OCI-LY3 (cell line): Measurements from ENCODE around the gene GNAO1.

Experiments used
- H2AFZ ChIP-seq: fragments of 200-600, 300-600 bp; shearing (Covaris generic); 2 replicates; pipeline ENCODE4 v1.6.0; 2014; ENCODE audit warnings: antibody characterized with exemption, low read depth, low read length
- H3K27ac ChIP-seq: fragments of 200-600, 300-600 bp; sonication (generic); 2 replicates; pipeline ENCODE4 v1.5.1; 2014; ENCODE audit warnings: mild to moderate bottlenecking, low read length, moderate library complexity, mixed read lengths
- H3K27me3 ChIP-seq: fragments of 200-600, 300-600 bp; sonication (generic); 2 replicates; pipeline ENCODE4 v1.6.1; 2014; ENCODE audit warnings: low read depth, low read length, mixed read lengths
- H3K36me3 ChIP-seq: fragments of 200-600, 300-600 bp; sonication (generic); replicated peaks from 2 replicates; pipeline ENCODE3; 2014; ENCODE audit warnings: low read depth, low read length, mixed read lengths
- H3K4me1 ChIP-seq: fragments of 300-600, 200-600 bp; sonication (generic); 2 replicates; pipeline ENCODE4 v1.6.1; 2014; ENCODE audit warnings: low read length, mixed read lengths
- H3K4me2 ChIP-seq: fragments of 200-600, 300-600 bp; sonication (generic); 2 replicates; pipeline ENCODE4 v1.6.1; 2014; ENCODE audit warnings: low read length, mixed read lengths
- H3K4me3 ChIP-seq: fragments of 300-600, 200-600 bp; sonication (generic); 2 replicates; pipeline ENCODE4 v1.5.1; 2014; ENCODE audit warnings: antibody characterized with exemption, mild to moderate bottlenecking, low read length, moderate library complexity
- H3K79me2 ChIP-seq: fragments of 300-600, 200-600 bp; shearing (Covaris generic); 2 replicates; pipeline ENCODE4 v1.6.1; 2014; ENCODE audit warnings: mild to moderate bottlenecking, low read length, mixed read lengths
- H3K9ac ChIP-seq: fragments of 300-600, 200-600 bp; shearing (Covaris generic); 2 replicates; pipeline ENCODE4 v1.6.0; 2014; ENCODE audit warnings: mild to moderate bottlenecking, low read length, moderate library complexity
- H3K9me3 ChIP-seq: fragments of 200-600, 300-600 bp; shearing (Covaris generic); 2 replicates; pipeline ENCODE4 v1.6.1; 2014; ENCODE audit warnings: low read length, mixed read lengths; ENCODE audit not compliant: insufficient read depth
- H4K20me1 ChIP-seq: fragments of 200-600, 300-600 bp; sonication (generic); 2 replicates; pipeline ENCODE4 v1.6.1; 2016; ENCODE audit warnings: low read length, mixed read lengths; ENCODE audit not compliant: insufficient read depth
- EZH2phosphoT487 ChIP-seq: fragments of 200-600 bp; shearing (Covaris generic); IDR thresholded peaks from 2 replicates; pipeline ENCODE4 v1.6.1; 2018; ENCODE audit warnings: antibody characterized with exemption, mixed run types, low read depth
- TF ChIP-seq, protein P1 (sequence below): fragments of 200-600, 300-600 bp; sonication (generic); IDR thresholded peaks from 2 replicates; pipeline ENCODE4 v1.5.1; 2014; ENCODE audit warnings: antibody characterized with exemption, low read length, low read depth

Gene GNAO1

DNA sequence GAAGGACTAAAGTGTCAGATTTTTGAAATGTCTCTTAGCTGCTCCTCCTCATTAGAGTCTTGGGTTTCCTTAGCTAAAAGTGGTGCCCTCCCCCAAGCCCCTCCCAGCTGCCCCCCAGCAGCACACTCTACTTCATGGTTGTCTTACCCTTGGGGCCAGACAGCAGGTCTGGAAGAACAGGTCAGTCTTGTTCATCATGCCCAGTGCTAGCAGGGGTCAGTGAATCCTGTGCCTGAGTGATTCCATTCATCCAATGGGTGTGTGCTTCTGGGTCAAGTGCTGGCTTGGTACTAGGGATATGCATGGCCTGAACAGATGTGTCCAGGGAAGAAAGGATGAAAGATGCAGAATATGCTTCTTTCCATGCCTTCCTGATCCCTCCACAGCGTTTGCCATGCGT lies 93.2 kb downstream of the GNAO1 start:
- Histone ChIP-seq H3K36me3 (no peaks in the 10 kb centered on the region), H3K27me3 (no peaks in the 10 kb centered on the region), H3K4me2 (no peak overlapping the region), H3K9me3 (no peaks in the 10 kb centered on the region), H3K79me2 (no peaks in the 10 kb centered on the region), H2AFZ (no peak overlapping the region), H4K20me1 (no peaks in the 10 kb centered on the region), H3K9ac (no peak overlapping the region), H3K4me1 (peaks cover 20% of the 10 kb centered on the region), H3K27ac (no peak overlapping the region), H3K4me3 (no peak overlapping the region)
- no peak for TF ChIP-seq EZH2phosphoT487
- TF ChIP-seq, protein P1, sequence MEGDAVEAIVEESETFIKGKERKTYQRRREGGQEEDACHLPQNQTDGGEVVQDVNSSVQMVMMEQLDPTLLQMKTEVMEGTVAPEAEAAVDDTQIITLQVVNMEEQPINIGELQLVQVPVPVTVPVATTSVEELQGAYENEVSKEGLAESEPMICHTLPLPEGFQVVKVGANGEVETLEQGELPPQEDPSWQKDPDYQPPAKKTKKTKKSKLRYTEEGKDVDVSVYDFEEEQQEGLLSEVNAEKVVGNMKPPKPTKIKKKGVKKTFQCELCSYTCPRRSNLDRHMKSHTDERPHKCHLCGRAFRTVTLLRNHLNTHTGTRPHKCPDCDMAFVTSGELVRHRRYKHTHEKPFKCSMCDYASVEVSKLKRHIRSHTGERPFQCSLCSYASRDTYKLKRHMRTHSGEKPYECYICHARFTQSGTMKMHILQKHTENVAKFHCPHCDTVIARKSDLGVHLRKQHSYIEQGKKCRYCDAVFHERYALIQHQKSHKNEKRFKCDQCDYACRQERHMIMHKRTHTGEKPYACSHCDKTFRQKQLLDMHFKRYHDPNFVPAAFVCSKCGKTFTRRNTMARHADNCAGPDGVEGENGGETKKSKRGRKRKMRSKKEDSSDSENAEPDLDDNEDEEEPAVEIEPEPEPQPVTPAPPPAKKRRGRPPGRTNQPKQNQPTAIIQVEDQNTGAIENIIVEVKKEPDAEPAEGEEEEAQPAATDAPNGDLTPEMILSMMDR: no peak

DNA sequence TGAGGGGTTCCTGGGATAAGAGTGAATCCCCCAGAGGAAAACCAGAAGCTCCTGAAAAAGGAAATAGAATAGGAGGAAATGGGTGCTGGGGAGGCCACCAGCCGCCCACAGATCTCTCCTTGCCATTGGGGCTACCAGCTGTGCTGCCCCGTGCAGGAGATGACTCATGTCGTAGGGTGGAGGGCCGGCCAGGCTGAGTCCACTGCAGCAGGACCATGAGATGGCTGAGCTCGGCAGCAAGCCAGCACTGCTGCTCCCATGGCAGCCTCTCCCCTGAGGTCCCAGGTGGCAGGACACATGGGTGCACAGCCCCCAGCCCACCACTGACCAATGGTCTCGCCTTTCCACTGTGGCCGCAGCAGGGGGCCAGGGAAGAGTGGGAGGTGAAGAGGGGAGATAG lies 95.5 kb downstream of the GNAO1 start:
- H3K4me3 ChIP-seq: no peak overlapping the region
- no peaks in the 10 kb centered on the region for H3K36me3 ChIP-seq
- no peak overlapping the region for H3K9ac ChIP-seq
- no peaks in the 10 kb centered on the region for H4K20me1 ChIP-seq
- H3K27ac ChIP-seq: no peak overlapping the region
- no peak overlapping the region for H3K4me2 ChIP-seq
- no peak overlapping the region for H2AFZ ChIP-seq
- H3K79me2 ChIP-seq: no peaks in the 10 kb centered on the region
- TF ChIP-seq, protein P1: no peak
- TF ChIP-seq EZH2phosphoT487: no peak
- peaks cover 20% of the 10 kb centered on the region for H3K4me1 ChIP-seq
- H3K9me3 ChIP-seq: no peaks in the 10 kb centered on the region
- no peaks in the 10 kb centered on the region for H3K27me3 ChIP-seq

DNA sequence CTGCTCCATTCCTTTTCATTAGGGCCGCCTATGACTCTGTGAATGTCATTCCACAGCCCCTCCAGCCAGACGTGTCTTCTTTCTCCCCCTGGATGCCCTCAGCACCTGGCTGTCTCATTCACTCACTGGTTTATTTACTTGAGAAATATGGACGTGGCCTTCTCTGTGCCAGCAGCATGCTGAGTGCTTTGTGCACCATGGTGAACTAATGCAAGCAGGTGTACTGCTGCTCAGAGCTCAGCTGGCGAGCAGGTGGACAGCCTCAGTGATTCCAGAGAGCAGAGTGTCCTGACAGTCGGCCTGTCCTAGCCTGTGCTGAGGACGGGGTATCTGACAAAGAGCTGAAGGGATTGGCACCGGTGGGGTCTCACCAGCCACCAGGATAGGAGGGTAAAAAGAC lies 96.7 kb downstream of the GNAO1 start:
- Histone ChIP-seq H3K27ac (no peak overlapping the region), H3K4me3 (no peak overlapping the region), H3K36me3 (no peaks in the 10 kb centered on the region), H4K20me1 (no peaks in the 10 kb centered on the region), H3K4me1 (peaks cover 8% of the 10 kb centered on the region), H3K4me2 (no peak overlapping the region), H3K27me3 (no peaks in the 10 kb centered on the region), H2AFZ (no peak overlapping the region), H3K79me2 (no peaks in the 10 kb centered on the region), H3K9ac (no peak overlapping the region), H3K9me3 (no peaks in the 10 kb centered on the region)
- TF ChIP-seq EZH2phosphoT487: no peak
- TF ChIP-seq, protein P1: no peak

DNA sequence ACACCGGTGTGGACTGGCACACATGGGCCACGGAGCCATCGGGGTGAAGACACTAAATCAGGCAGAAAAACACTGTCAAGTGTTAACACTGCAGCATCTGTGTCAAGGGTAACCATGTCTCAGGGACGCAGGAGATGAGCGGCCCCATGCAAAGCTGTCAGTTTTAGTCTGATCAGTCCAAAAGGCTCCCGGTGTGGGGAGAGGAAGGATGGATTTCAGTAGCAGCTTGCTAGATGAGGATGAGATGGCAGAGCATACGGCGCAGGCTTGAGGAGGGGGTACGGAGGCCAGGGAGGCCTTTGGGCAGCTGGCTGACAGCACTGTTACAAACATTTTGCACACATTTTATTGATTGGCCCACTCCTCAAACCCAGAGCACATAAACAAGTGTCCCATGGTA lies 98.1 kb downstream of the GNAO1 start:
- H3K36me3 ChIP-seq: no peaks in the 10 kb centered on the region
- TF ChIP-seq EZH2phosphoT487: no peak
- TF ChIP-seq, protein P1: no peak
- H3K4me1 ChIP-seq: peaks cover 5% of the 10 kb centered on the region; the same call in 1 of the 2 replicates
- H3K79me2 ChIP-seq: no peaks in the 10 kb centered on the region
- H3K4me3 ChIP-seq: no peak overlapping the region
- H3K27ac ChIP-seq: no peak overlapping the region
- H2AFZ ChIP-seq: no peak overlapping the region
- no peaks in the 10 kb centered on the region for H3K27me3 ChIP-seq
- H4K20me1 ChIP-seq: no peaks in the 10 kb centered on the region
- no peak overlapping the region for H3K4me2 ChIP-seq
- no peak overlapping the region for H3K9ac ChIP-seq
- no peaks in the 10 kb centered on the region for H3K9me3 ChIP-seq
